Esophagus squamous epithelium (tissue), 5 donors: ENCODE results near the gene FBXW4. TPM values are rescaled to one million over a fixed set of nuclear protein-coding genes. Genes with fewer than 3 reads are reported as not detected.
A peak's percentile ranks its signal among the peaks of the same experiment; 100 is the strongest.

ENCODE experiments used
- DNase-seq: peaks from one replicate; lab custom pipeline; 2025; lab: John Stamatoyannopoulos, UW
- H3K27ac ChIP-seq, 4 donors: fragments of 200-600 bp; sonication (generic); one replicate each; pipeline ENCODE4 v1.5.1; 2016 to 2019; ENCODE audit warnings: mild to moderate bottlenecking in 1 of 4
- H3K27me3 ChIP-seq, 4 donors: fragments of 200-600 bp; sonication (generic); 1 replicate in 3 of 4; 2 replicates in 1 of 4; pipeline versions ENCODE4 v1.5.1 to v1.6.0; 2017 to 2021; ENCODE audit warnings: antibody characterized with exemption in 1 of 4
- H3K36me3 ChIP-seq, 3 donors: fragments of 200-600 bp; sonication (generic); one replicate each; pipeline ENCODE4 v1.5.1; 2016 to 2019
- H3K4me1 ChIP-seq, 3 donors: fragments of 200-600 bp; sonication (generic); one replicate each; pipeline ENCODE4 v1.5.1; 2017 to 2019
- H3K4me3 ChIP-seq, 4 donors: fragments of 200-600 bp; sonication (generic); 1 replicate in 3 of 4; 2 replicates in 1 of 4; pipeline ENCODE4 v1.5.1; 2016 to 2019; ENCODE audit warnings: mild to moderate bottlenecking in 2 of 4, moderate library complexity in 1 of 4
- H3K9me3 ChIP-seq, 3 donors: fragments of 200-600 bp; sonication (generic); one replicate each; pipeline ENCODE4 v1.5.1; 2016 to 2019
- CTCF ChIP-seq, 6 experiments: fragments of 450-650 bp in 4 of 6; fragments of 200-600 bp in 2 of 6; sonication (generic) in 2 of 6; IDR thresholded peaks; one replicate each; pipeline ENCODE4 v1.5.1; 2016 to 2019; ENCODE audit warnings: antibody characterized with exemption in 6 of 6, mild to moderate bottlenecking in 4 of 6, moderate library complexity in 4 of 6
- POLR2A ChIP-seq, 4 donors: fragments of 450-650 bp; IDR thresholded peaks; one replicate each; pipeline ENCODE4 v1.6.1; 2017; ENCODE audit warnings: antibody characterized with exemption in 4 of 4, mild to moderate bottlenecking in 4 of 4, moderate library complexity in 3 of 4
- WGBS, 2 donors: methylation state at CpG; one replicate each; pipeline ENCODE4 v1.1.5; 2018; 5-methylcytosine and 5-hydroxymethylcytosine counted together
- intact Hi-C: fragments of 100-400 bp; cut with DNase I; formaldehyde crosslinking; loops from one replicate; pipeline ENCODE4 v1.15.0; 2022
- total RNA-seq, 4 donors: library from RNA; depleted of rRNA; stranded (reverse); fragments of >200 nt; gene quantifications; one replicate each; pipeline ENCODE4 v1.1.0, GENCODE V29; 2016
- donor health status: DM: yes; HTN: yes; CAD: no.

Gene FBXW4
- total RNA-seq, 4 donors from 2014 or later: 26.4 to 85.3 (median 44.0) TPM

DNA sequence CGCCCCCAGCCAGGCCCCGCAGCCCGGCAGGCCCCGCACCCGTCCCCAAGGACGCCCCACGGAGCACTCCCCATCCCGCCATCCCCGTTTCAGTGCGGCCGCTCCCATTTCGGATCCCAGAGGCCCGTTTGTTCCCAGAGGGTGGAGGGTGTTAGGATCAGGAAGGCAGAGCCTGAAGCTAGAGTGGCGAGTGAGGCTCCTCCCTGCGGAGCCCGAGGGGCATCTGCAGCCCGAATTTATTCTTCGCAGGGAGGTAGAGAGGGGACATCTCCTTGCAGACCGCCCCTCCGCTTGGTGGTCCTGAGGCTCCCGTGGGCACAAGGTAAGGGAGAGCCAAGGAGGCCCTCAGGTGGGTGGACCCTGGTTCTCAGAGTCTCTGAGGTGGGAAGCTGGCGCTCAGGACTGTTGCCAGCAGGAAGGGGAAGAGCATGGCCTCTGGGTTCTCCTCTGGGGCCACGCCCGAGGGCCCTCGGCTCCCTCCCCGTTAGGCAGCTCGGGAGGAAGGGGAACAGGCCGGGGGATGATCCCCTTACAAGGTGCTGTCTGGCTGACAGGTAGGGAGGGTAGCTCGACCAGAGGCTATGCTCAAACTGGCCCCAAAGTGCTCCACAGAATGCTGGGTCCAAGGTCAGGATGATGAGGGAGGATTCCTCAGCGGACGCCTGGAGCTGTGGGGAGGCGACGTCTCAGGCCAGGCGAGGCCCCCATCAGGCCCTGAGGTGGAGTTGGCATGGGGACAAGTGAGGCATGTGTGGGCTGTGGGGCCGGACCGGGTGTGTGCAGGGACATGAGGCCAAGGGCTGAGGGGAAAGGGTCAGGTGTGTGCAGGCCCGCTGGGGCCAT lies 124.3 kb downstream of the FBXW4 start:
- H3K4me3 ChIP-seq: peak overlapping the region; percentile 45 to 74 (median 66)
- H3K9me3 ChIP-seq: peaks cover 0 to 12% (median 7%) of the 10 kb centered on the region in 3 donors
- peaks cover 19 to 32% (median 22%) of the 10 kb centered on the region in 3 donors for H3K4me1 ChIP-seq
- no peaks in the 10 kb centered on the region for H3K36me3 ChIP-seq
- no peak for TF ChIP-seq CTCF (IDR thresholded peaks at IDR 0.05)
- TF ChIP-seq POLR2A (IDR thresholded peaks at IDR 0.05): no peak
- peaks cover 0 to 58% (median 13%) of the 10 kb centered on the region in 4 donors for H3K27me3 ChIP-seq
- WGBS, 2 donors: 2 to 48% methylated on average over 6 of the region's 37 CpGs
- peak overlapping the region in 2 of 4 donors; percentile 61 to 74 for H3K27ac ChIP-seq
- no peak for DNase-seq
- intact Hi-C loops: loop anchor here (10.0 kb wide), 1 partner anchor 276 kb away; no protein-coding TSS in a partner anchor

GRCh38 chr10:101569622-101570427 lies 125.1 kb downstream of the FBXW4 start:
- H3K9me3 ChIP-seq: peaks cover 0 to 12% (median 7%) of the 10 kb centered on the region in 3 donors
- H3K4me1 ChIP-seq: peaks cover 19 to 32% (median 22%) of the 10 kb centered on the region in 3 donors
- H3K27me3 ChIP-seq: peaks cover 4 to 66% (median 15%) of the 10 kb centered on the region in 4 donors
- H3K27ac ChIP-seq: peak overlapping the region in 3 of 4 donors; percentile 61 to 74 (median 66)
- WGBS, 2 donors: 1 to 2% methylated on average over 22 to 30 of the region's 56 CpGs
- intact Hi-C loops: loop anchor here (5.0 to 10.0 kb wide), 2 partner anchors 275 to 353 kb away; no protein-coding TSS in a partner anchor
- TF ChIP-seq CTCF (IDR thresholded peaks at IDR 0.05) (peak; percentile 79 to 96 (median 85)), POLR2A (IDR thresholded peaks at IDR 0.05) (no peak)
- no peaks in the 10 kb centered on the region for H3K36me3 ChIP-seq
- DNase-seq: no peak
- H3K4me3 ChIP-seq: peak overlapping the region; percentile 45 to 74 (median 66)

DNA sequence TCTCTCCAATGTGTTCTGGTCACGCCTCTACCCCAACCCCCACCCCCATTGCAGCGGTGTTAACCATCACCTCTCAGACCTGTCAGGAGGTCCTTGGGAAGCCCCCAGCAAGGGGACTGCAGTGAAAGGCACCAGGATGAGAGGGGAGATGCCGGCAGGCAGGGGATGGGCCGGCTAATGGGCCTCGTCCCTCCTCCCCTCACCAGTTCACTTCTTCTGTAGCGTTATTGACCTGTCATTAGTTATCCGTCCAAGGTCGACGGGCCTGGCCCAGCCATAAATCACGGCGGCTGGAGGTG lies 125.7 kb downstream of the FBXW4 start:
- DNase-seq: no peak
- intact Hi-C loops: loop anchor here (5.0 kb wide), 1 partner anchor 352 kb away; no protein-coding TSS in a partner anchor
- 0 to 4% methylated on average over 1 to 3 of the region's 11 CpGs for WGBS, 2 donors
- H3K36me3 ChIP-seq: no peaks in the 10 kb centered on the region
- H3K4me1 ChIP-seq: peaks cover 19 to 32% (median 22%) of the 10 kb centered on the region in 3 donors
- TF ChIP-seq POLR2A (IDR thresholded peaks at IDR 0.05) (no peak), CTCF (IDR thresholded peaks at IDR 0.05) (no peak)
- peaks cover 0 to 12% (median 7%) of the 10 kb centered on the region in 3 donors for H3K9me3 ChIP-seq
- H3K27ac ChIP-seq: no peak overlapping the region
- peak overlapping the region in 1 of 4 donors; percentile 74 for H3K4me3 ChIP-seq
- H3K27me3 ChIP-seq: peaks cover 4 to 72% (median 15%) of the 10 kb centered on the region in 4 donors

- Histone ChIP-seq H3K27ac (no peak overlapping the region), H3K4me1 (peaks cover 19 to 32% (median 22%) of the 10 kb centered on the region in 3 donors), H3K9me3 (peaks cover 0 to 9% (median 7%) of the 10 kb centered on the region in 3 donors), H3K4me3 (no peak overlapping the region), H3K36me3 (no peaks in the 10 kb centered on the region), H3K27me3 (peaks cover 4 to 82% (median 15%) of the 10 kb centered on the region in 4 donors)
- intact Hi-C loops: loop anchor here (5.0 kb wide), 1 partner anchor 351 kb away; no protein-coding TSS in a partner anchor
- DNase-seq: no peak
- 83 to 86% methylated on average over 15 to 17 of the region's 17 CpGs for WGBS, 2 donors
- no peak for TF ChIP-seq POLR2A (IDR thresholded peaks at IDR 0.05)
- no peak for TF ChIP-seq CTCF (IDR thresholded peaks at IDR 0.05)
Measured at GRCh38 chr10:101568054-101568745, 126.8 kb downstream of the FBXW4 start.
